NCI-H1092 treated with DMSO at 0.1 percent for 48 hours (cell line): ENCODE data around the gene KAZALD1.
A peak's percentile ranks its signal among the peaks of the same experiment; 100 is the strongest.
"Not testable (repeated sequence)": the region's sequence is repeated elsewhere in the genome, so short reads cannot be mapped to it uniquely, and the experiment has no call there.

Experiments used
- DNase-seq: peaks from one replicate; lab custom pipeline; 2025; lab: John Stamatoyannopoulos, UW

KAZALD1 gene

DNA sequence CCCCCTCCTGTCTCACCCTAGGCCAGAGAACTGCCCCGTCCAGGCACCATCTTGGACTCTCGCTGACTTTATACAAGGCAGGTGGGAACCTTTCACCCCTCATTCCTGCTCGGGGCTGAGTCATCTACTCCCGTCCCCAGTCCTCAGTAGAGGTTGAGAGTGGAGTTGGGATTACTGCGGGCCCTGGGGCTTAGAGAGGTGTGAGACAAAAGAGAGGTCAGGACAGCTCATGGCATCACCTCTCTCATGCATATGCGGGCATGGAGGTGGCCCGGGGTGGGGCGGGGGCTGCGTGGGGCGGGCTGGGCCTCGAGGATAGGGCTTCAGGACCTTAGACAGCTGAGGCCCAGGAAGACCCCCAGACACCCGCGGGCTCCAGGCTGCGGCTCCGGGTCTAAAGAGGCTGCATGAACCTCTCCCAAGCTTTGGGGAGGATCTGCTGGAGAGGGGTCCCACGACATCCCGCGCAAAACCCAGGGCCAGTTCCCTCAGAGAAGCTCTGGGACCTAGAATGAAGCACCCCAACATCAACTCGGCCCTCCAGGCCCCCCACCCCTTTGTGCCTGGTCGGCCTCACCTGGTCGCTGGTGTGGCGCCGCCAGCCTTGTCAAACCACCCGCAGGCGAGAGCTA lies 31.2 kb upstream of the KAZALD1 start:
- no peak for DNase-seq

DNA sequence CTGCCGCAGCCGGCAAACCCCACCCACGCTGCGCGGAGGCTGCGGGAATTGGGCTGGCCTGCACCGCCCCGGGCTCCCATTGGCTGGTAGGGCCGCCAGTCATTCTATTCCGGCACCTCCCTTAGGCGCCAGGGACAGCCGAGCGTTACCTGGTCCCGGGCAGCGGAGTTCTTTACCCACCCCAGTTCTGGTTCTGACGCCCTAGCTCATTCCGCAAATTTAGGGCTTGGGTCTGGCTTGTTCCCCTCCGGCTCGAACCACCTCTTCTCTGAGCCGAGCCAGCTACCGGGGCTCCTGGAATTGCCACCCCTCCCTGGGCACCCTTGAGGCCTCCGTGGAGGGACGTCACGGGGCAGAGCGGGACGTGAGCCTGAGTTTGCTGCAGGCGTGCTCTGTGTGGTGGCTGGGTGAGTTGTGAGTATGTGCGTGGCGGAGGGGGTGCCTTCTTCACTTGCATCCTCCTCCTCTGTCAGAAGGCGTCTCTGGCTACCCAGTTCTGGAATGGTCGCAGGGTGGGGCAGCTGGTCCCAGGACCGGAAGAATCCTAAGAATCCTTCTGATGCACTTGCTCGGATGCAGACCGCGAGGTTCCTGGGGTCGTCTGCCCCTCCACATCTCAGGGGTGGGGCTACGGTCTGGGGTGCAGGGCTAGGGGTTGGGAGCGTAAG lies 30.5 kb upstream of the KAZALD1 start, which contains the start of the genes PDZD7 and SFXN3:
TSS of gene PDZD7 (minus strand) at position 2 of the 668 bp plus-strand sequence. CDS start 910 bp downstream, outside the sequence.
TSS of gene SFXN3 (plus strand) at position 107 of the 668 bp plus-strand sequence. CDS start 3,461 bp downstream, outside the sequence.
- peak; percentile 75 for DNase-seq

DNA sequence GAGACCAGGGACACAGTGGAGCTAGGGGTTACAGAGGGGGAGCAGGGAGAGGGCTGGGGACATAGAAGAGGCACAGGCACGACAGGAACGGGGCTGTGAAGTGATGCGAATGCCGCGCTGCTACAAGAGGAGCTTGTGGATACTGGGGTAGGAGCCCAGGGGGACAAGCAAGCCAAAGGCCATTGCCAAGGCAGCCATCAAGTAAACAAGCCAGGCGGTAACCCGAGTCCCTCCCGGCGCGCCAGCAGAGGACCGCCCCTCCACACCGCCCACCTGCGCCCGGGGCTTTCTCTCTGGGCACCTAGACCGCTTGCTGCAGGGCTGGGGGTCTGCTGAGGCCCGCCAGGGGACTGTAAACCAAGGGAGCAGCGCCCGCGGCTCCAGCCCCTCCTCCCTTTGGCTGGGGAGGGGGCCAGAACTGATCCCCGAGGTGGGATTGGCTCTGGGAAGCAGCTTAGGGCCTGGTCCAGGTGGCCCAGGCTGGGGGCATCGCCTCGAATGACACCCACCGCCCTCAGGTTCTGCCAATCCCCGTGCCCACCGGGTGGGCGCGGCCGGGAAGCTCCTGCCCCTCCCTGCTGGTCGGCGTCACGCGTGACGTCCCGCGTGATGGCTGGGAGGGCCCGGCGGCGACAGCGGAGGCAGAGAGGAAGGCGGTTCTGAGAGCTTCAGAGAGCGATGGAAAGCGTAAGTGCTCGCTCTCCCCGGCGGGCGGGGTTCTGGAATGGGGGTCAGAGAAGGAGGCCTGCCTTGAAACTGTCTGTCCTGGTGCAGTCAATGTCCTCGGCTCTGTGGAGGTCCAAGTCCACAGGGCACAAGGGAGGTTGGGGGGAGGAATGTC lies 29.8 kb upstream of the KAZALD1 start:
- DNase-seq, result peak; percentile 17

DNA sequence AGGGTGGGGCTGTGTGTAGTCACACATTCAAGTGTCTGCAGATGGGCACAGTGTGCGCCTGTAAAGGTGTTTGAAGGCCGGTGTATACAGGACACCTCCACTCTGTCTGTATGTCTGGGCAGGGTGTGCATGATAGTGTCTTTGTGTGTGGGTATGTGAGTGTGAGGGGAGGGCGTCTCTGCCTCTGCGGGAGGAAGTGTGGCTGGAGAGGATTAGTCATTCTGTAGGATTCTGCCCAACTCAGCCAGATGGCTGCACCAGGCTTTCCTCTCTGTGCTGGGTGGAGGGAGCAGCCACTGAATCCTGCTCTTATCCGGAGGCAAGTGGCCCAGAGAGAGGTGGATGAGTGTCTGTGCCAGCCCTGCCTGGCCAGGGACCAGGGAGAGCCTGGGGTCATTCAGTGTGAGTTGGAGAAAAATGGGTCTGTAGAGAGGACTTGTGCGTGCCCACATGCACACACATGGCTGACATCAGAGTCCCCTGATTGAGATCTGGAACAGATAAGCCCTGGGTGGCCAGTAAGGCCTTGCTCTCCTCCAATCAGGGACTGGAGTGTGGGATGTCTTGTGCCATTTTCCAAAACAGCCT lies 29.1 kb upstream of the KAZALD1 start:
- DNase-seq, result no peak

DNA sequence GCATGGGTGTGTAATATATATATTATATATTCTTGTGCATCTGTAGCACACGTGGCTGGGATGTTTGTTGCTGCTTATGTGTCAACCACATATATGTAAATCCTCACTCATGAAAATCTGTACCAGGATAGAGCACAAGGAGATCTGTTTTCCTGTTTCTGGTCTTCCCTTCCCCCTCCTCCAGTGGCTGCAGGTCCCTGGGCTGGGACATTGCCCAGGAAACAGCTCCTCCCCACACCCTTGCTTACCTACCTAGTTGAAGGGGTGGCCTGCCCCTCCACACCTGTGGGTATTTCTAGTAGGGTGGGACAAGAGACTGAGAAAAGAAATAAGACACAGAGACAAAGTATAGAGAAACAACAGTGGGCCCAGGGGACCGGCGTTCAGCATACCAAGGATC lies 28.5 kb upstream of the KAZALD1 start:
- DNase-seq, result no peak

DNA sequence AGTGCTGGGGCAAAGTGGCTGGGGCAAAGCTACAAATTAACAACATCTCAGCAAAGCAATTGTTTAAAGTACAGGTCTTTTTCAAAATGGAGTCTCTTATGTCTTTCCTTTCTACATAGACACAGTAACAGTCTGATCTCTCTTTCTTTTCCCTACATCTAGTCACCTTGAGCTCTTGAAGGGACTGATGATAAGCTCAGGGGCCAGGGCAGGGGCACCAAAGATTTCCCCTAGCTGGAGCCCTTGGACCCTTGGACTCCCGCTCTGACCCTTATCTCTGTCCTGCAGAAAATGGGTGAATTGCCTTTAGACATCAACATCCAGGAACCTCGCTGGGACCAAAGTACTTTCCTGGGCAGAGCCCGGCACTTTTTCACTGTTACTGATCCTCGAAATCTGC lies 27.4 kb upstream of the KAZALD1 start:
- not testable (repeated sequence) for DNase-seq

DNA sequence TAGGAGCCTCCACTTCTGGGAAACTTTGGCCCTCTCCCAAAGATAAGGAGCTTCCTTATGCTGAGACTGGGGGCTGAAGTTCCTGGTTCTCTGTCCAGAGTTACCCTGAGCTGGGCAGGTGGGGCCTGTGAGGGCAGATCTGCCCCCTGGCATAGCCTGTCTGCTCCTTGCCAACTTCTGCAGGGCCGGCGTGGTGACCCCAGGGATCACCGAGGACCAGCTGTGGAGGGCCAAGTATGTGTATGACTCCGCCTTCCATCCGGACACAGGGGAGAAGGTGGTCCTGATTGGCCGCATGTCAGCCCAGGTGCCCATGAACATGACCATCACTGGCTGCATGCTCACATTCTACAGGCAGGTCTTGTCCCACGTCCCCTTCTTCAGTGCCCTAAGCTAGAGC lies 26.5 kb upstream of the KAZALD1 start:
- no peak for DNase-seq

DNA sequence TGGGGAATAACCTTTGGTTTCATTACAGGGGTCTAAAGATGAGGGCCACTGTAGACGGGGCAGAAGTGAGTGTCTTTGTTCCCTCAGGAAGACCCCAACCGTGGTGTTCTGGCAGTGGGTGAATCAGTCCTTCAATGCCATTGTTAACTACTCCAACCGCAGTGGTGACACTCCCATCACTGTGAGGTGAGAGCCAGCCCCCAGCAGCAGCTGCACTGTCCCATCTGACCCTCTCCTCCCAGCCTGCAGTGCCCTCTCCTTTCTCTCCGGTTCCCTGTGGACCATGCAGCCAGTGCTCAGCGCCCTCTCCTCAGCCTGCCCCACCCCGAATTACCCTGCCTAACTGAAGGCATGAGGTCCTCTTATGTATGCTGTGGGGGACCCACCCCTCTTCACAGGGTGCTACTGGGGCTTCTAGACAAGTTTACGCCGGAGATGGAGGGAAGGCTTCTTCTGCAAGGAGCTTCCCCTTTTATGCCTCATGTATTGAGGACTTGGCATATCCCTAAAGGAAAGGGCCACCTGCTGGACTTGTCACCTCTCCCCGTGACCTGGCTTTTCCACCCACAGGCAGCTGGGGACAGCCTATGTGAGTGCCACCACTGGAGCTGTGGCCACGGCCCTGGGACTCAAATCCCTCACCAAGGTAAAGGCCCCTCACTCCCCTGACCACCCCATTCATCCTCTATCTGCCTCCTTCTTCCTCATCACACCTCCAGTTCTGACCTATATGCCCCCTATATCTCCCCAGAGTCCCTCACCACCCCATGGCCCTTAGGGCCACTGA lies 25.7 kb upstream of the KAZALD1 start:
- no peak for DNase-seq

DNA sequence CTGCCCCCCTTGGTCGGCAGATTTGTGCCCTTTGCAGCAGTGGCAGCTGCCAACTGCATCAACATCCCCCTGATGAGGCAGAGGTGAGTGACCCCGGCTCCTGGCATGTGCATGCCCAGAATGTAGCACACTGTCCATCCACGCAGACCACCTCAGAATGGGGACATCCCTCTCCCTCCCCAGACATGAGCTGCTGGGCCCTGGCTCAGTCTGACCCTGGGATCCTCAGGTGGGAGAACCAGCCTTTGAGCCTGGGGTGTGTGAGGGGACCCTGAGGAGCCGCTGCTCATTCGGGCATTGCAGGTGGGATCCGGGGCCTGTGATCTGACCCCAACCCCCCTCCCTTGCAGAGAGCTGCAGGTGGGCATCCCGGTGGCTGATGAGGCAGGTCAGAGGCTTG lies 25.1 kb upstream of the KAZALD1 start:
- DNase-seq, result no peak

DNA sequence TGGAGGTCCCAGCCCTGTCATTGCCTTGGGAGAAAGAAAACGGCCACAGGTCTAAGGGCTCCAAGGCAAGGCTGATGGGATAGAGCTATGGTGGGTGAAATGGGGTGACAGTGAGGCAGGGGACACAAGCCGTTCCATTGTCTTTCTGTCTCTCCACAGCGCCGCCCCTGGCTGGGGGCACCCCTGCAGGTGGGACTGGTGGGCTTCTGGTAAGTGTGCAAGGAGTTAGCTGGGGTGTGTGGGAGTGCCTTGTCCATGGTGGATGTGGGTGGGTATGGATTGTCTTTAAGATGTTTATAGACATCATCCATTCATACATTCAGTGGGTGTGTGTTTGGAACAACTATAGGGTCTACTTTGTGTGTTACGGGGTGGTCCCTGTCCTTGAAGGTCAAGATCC lies 23.3 kb upstream of the KAZALD1 start:
- no peak for DNase-seq

DNA sequence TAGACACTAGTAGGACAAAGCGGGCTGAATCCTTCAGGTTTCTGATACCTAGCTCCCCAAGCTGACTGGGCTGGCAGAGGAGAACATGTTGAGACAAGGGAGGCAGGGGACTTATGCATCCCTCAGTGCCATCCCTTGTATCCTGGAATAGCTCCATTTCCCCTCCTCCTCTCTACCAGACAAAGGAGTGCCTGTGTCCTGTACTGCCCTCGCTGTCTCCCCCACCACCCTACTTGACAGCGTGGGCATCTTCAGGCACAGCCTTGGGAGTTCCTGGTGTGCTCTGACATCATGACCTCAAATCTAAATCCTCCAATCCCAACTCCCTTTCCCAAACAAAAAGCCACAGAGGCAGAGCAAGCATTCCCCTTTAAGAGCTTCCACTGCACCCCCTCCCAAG lies 21.7 kb upstream of the KAZALD1 start:
- DNase-seq, result no peak

DNA sequence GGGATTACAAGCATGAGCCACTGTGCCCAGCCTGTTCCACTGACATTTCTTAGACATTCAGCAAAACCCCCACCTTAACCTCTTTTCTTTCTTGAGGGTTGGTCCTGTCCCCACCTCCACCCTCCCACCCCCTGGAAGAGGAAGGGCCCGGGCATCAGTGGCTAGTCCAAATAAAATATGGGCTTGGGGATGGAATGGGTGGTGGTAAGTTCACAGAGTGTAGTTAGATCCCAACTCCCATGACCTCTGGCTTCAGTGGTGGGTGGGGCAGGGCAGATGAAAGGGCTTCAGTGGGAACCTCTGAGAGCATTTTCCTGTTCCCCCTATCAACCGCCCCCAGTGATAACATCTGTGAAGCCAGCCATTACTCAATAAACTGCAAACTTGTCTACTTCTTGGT lies 20.9 kb upstream of the KAZALD1 start:
- DNase-seq, result no peak

DNA sequence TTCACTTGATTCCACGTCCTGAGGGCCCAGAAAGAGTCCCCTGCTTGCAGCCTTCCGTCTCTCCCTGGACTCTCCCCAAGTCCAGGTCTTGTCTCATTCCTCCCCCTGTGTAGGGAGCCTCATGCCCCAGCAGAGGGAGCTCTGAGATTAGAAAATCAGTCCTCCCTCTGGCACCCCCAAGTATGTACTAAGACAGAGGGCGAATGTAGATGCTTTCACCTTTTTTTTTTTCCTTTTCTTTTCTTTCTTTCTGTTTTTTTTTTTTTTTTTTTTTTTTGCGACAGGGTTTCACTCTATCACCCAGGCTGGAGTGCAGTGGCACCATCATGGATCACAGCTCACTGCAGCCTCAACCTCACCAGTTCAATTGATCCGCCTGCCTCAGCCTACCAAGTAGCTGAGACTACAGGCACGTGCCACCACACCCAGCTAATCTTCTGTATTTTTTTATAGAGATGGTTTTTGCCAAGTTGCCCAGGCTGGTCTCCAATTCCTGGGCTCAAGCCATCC lies 20.5 kb upstream of the KAZALD1 start:
- DNase-seq, result peak; percentile 50

DNA sequence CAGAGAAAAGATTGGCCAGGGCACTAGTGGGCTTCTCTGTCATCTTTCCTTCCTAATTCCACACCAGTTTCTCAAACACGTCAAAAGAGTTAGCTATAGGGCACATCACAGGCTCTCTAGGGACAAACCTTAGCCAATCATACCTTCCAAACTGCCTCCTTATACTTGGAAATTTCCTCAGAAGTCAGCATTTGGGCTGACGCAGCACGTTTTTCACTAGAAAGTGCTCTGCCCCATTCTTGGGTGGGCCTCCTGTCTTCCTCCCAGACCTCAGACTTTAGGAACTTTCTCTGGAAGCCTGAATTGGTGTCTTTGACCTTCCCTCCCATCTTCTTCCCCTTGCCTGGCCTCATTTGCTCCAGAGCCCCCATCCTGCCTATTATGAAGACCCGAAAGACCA lies 19.7 kb upstream of the KAZALD1 start:
- no peak for DNase-seq

DNA sequence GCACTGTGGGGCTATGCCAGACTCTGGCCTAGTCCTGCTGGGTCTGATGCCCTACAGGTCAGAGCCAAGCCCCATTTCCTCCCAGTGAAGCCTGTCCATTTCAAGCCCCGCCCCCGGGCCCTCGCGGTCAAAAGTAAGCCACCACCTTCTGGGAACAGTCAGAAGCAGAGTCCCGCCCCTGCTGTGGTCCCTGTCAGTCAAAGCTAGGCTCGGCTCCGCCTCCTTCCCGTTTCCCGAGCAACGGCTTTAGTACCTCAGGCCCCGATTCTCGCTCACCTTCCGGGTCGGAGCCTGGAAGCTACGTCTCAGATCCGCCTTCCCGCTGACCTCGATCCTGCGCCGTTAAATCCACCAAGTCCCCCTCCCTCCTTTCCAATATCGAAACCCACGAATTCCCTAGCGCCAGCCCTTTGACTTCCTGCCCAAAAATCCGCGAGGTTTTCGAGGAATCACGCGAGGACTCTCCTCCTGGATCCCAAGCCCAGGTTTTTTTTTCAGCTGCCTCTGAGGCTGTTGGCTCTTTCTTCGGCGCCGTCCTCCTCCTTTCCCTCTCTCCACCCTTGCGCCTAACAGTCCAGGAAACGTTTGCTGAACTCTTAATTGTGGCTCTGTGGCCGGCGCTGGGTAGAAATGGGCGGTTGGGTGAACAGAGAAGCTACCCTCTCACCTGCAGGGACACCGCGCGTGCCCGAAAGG lies 19.0 kb upstream of the KAZALD1 start:
- peak; percentile 91 for DNase-seq

DNA sequence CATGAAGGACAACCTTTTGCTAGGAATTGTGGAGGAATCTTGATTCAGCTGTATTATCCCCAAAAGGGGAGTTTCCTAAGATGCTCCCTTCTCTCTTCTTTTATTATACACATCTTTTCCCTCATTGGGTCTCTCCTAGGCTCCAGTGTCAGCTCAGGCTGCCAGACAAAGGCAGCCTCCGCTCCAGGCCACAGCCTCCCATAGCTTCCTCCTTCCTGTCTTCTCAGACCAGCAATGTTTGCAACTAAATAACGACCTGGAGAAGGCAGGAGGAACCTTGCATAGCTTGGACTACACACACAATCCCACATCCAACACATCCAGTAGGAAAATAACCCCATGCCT lies 18.5 kb upstream of the KAZALD1 start:
- DNase-seq, result no peak

DNA sequence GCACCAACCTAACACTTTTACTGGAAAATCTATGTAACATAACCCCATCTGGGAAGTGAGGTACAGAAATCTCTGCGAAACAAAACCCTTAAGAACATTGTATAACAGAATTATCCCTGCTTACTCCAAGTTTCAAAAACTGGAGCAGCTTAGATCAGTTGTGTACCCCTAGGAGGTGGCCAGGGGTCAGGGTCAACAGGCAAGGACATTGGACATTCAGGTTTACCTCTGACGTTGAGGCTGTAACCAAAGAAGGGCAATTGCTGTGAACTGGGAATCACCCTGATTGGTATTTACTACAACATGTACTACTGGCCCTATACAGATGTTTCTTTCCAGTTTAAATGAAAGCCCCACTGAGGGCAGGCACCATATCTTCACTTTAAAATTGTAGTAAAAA lies 17.7 kb upstream of the KAZALD1 start:
- no peak for DNase-seq

DNA sequence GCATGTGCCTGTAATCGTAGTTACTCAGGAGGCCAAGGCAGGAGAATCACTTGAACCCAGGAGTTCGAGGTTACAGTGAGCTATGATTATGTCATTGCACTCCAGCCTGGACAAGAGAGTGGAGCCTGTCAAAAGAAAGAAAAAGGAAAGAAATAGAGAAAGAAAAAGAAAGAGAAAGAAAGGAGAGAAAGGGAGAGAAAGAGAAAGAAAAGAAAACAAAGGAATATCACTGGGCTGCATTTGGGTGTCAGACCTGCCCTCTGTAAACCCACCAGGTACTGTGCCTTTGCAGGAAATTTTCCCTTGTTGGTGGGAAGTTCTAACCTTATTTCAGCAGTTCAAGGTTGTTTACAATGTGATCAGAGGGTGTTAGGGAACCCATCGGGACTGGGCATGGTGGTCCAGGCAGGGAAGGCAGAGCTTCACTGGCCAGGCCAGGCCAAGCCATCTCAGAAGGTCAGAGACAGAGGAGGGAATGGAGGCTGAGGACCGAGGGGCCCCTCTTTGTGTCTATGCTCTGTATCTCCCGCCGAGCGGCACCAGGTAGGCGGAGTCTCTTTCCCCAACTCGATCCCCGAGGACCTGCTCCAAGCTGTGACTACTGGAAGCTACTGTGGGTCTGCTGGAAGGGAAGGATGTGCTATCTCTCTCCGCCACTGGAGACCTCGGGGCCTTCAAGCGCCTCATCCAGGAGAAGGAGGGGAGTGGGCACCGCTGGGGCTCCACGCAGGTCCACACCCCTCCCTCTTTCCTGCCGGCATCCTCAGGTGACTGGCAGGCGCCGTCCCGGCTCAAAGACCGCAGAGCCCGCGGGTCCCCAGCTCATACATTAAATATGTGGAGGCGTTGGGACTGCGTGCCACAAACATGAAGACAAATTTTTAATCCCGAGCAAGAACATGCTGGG lies 15.2 kb upstream of the KAZALD1 start:
- no peak for DNase-seq

DNA sequence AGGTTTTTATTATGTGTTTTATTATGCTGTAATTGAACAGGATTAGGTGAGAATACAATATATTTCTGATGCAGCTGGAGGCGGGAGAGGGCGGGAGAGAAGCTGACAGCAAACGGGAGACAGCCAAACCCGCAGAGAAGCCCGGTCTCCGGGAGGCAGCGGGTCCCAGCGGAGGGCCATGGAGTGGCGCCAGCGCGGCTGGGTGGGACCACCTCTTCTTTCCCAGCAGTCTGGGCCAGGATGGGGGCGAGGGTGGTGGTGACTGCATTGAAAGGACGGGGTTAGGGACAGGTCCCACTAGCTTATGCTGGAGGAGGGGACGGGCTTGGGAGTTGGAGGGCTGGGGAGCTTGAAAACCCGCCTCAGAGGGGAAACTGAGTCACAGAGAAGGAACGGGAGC lies 14.5 kb upstream of the KAZALD1 start:
- DNase-seq, result no peak
